ENCODE data around the gene LTBP3.
A peak's percentile ranks its signal among the peaks of the same experiment; 100 is the strongest.

Gene LTBP3

DNA sequence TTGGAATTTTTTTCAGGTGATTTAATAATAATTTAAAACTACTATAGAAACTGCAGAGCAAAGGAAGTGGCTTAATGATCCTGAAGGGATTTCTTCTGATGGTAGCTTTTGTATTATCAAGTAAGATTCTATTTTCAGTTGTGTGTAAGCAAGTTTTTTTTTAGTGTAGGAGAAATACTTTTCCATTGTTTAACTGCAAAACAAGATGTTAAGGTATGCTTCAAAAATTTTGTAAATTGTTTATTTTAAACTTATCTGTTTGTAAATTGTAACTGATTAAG is 55.9 kb downstream of the LTBP3 start:
- H3K36me3 ChIP-seq (ENCODE audit: insufficient read depth, low read length): peaks cover 69% of the 10 kb centered on the region
- no peak overlapping the region for H2AFZ ChIP-seq (ENCODE audit: low read length)
- peak overlapping the region; percentile 100 for H3K9ac ChIP-seq (ENCODE audit: low read depth, low read length, poor library complexity, severe bottlenecking)
- peaks cover 46% of the 10 kb centered on the region for H3K4me1 ChIP-seq (ENCODE audit: insufficient read depth, low read length, poor library complexity, severe bottlenecking)
- peak overlapping the region; percentile 98 for H3K4me2 ChIP-seq (ENCODE audit: low read depth, low read length, poor library complexity, severe bottlenecking)
- H4K20me1 ChIP-seq (ENCODE audit: insufficient read depth, low read length, poor library complexity, severe bottlenecking): peaks cover 81% of the 10 kb centered on the region
- peaks cover 93% of the 10 kb centered on the region for H3K79me2 ChIP-seq (ENCODE audit: insufficient read depth, low read length)
- H3K27me3 ChIP-seq (ENCODE audit: insufficient read depth, low read length, poor library complexity, severe bottlenecking): peaks cover 54% of the 10 kb centered on the region
- peak overlapping the region; percentile 95 for H3K4me3 ChIP-seq (ENCODE audit: low read length, poor library complexity, severe bottlenecking)
- H3F3A ChIP-seq (ENCODE audit: low read depth): peaks cover 58% of the 10 kb centered on the region
- no peaks in the 10 kb centered on the region for H3K9me2 ChIP-seq (replicated peaks; ENCODE audit: low read depth, low read length)
- TF ChIP-seq, protein P1, sequence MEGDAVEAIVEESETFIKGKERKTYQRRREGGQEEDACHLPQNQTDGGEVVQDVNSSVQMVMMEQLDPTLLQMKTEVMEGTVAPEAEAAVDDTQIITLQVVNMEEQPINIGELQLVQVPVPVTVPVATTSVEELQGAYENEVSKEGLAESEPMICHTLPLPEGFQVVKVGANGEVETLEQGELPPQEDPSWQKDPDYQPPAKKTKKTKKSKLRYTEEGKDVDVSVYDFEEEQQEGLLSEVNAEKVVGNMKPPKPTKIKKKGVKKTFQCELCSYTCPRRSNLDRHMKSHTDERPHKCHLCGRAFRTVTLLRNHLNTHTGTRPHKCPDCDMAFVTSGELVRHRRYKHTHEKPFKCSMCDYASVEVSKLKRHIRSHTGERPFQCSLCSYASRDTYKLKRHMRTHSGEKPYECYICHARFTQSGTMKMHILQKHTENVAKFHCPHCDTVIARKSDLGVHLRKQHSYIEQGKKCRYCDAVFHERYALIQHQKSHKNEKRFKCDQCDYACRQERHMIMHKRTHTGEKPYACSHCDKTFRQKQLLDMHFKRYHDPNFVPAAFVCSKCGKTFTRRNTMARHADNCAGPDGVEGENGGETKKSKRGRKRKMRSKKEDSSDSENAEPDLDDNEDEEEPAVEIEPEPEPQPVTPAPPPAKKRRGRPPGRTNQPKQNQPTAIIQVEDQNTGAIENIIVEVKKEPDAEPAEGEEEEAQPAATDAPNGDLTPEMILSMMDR (conservative IDR thresholded peaks at IDR 0.05; ENCODE audit: low read length): no peak
- TF ChIP-seq EZH2phosphoT487 (IDR thresholded peaks at IDR 0.05; ENCODE audit: borderline replicate concordance): no peak
- no peaks in the 10 kb centered on the region for H3K9me3 ChIP-seq (ENCODE audit: insufficient read depth, low read depth, low read length)

DNA sequence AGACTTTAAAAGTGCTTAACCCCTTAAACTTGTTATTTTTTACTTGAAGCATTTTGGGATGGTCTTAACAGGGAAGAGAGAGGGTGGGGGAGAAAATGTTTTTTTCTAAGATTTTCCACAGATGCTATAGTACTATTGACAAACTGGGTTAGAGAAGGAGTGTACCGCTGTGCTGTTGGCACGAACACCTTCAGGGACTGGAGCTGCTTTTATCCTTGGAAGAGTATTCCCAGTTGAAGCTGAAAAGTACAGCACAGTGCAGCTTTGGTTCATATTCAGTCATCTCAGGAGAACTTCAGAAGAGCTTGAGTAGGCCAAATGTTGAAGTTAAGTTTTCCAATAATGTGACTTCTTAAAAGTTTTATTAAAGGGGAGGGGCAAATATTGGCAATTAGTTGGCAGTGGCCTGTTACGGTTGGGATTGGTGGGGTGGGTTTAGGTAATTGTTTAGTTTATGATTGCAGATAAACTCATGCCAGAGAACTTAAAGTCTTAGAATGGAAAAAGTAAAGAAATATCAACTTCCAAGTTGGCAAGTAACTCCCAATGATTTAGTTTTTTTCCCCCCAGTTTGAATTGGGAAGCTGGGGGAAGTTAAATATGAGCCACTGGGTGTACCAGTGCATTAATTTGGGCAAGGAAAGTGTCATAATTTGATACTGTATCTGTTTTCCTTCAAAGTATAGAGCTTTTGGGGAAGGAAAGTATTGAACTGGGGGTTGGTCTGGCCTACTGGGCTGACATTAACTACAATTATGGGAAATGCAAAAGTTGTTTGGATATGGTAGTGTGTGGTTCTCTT is 56.5 kb downstream of the LTBP3 start:
- Histone ChIP-seq H3K27me3 (ENCODE audit: insufficient read depth, low read length, poor library complexity, severe bottlenecking) (peaks cover 54% of the 10 kb centered on the region), H3K4me1 (ENCODE audit: insufficient read depth, low read length, poor library complexity, severe bottlenecking) (peaks cover 49% of the 10 kb centered on the region), H3K4me2 (ENCODE audit: low read depth, low read length, poor library complexity, severe bottlenecking) (peak overlapping the region; percentile 98), H3F3A (ENCODE audit: low read depth) (peaks cover 57% of the 10 kb centered on the region), H3K9me2 (replicated peaks; ENCODE audit: low read depth, low read length) (no peaks in the 10 kb centered on the region), H2AFZ (ENCODE audit: low read length) (no peak overlapping the region), H3K9me3 (ENCODE audit: insufficient read depth, low read depth, low read length) (no peaks in the 10 kb centered on the region), H4K20me1 (ENCODE audit: insufficient read depth, low read length, poor library complexity, severe bottlenecking) (peaks cover 75% of the 10 kb centered on the region), H3K79me2 (ENCODE audit: insufficient read depth, low read length) (peaks cover 92% of the 10 kb centered on the region), H3K36me3 (ENCODE audit: insufficient read depth, low read length) (peaks cover 65% of the 10 kb centered on the region), H3K4me3 (ENCODE audit: low read length, poor library complexity, severe bottlenecking) (peak overlapping the region; percentile 95), H3K9ac (ENCODE audit: low read depth, low read length, poor library complexity, severe bottlenecking) (peak overlapping the region; percentile 100)
- TF ChIP-seq EZH2phosphoT487 (IDR thresholded peaks at IDR 0.05; ENCODE audit: borderline replicate concordance): no peak
- TF ChIP-seq, protein P1 (conservative IDR thresholded peaks at IDR 0.05; ENCODE audit: low read length): no peak

DNA sequence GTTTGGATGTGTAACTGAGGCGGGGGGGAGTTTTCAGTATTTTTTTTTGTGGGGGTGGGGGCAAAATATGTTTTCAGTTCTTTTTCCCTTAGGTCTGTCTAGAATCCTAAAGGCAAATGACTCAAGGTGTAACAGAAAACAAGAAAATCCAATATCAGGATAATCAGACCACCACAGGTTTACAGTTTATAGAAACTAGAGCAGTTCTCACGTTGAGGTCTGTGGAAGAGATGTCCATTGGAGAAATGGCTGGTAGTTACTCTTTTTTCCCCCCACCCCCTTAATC is 57.0 kb downstream of the LTBP3 start:
- Histone ChIP-seq H4K20me1 (ENCODE audit: insufficient read depth, low read length, poor library complexity, severe bottlenecking) (peaks cover 70% of the 10 kb centered on the region), H3F3A (ENCODE audit: low read depth) (peaks cover 57% of the 10 kb centered on the region), H3K79me2 (ENCODE audit: insufficient read depth, low read length) (peaks cover 92% of the 10 kb centered on the region), H3K4me2 (ENCODE audit: low read depth, low read length, poor library complexity, severe bottlenecking) (peak overlapping the region; percentile 98), H3K9me2 (replicated peaks; ENCODE audit: low read depth, low read length) (no peaks in the 10 kb centered on the region), H3K4me3 (ENCODE audit: low read length, poor library complexity, severe bottlenecking) (peak overlapping the region; percentile 95), H3K9me3 (ENCODE audit: insufficient read depth, low read depth, low read length) (no peaks in the 10 kb centered on the region), H3K36me3 (ENCODE audit: insufficient read depth, low read length) (peaks cover 60% of the 10 kb centered on the region), H2AFZ (ENCODE audit: low read length) (no peak overlapping the region), H3K27me3 (ENCODE audit: insufficient read depth, low read length, poor library complexity, severe bottlenecking) (peaks cover 54% of the 10 kb centered on the region), H3K9ac (ENCODE audit: low read depth, low read length, poor library complexity, severe bottlenecking) (peak overlapping the region; percentile 100), H3K4me1 (ENCODE audit: insufficient read depth, low read length, poor library complexity, severe bottlenecking) (peaks cover 49% of the 10 kb centered on the region)
- no peak for TF ChIP-seq EZH2phosphoT487 (IDR thresholded peaks at IDR 0.05; ENCODE audit: borderline replicate concordance)
- TF ChIP-seq, protein P1 (conservative IDR thresholded peaks at IDR 0.05; ENCODE audit: low read length): no peak
